SK-N-SH treated with all-trans-retinoic acid at 6 μM for 48 hours (cell line): Measurements from ENCODE around the gene TIMM17B.

Experiments
- ARNTL ChIP-seq: fragments of 450-650 bp; formaldehyde crosslinking; IDR thresholded peaks from 2 replicates; pipeline ENCODE4 v1.5.0; 2020; ENCODE audit warnings: low read depth, mild to moderate bottlenecking, moderate library complexity, borderline replicate concordance
- CREB5 ChIP-seq: fragments of 250-450 bp; sonication (Bioruptor Pico); IDR thresholded peaks from 2 replicates; pipeline ENCODE4 v1.5.1; 2020; ENCODE audit warnings: low read depth, mild to moderate bottlenecking, moderate library complexity
- CSRNP3 ChIP-seq: fragments of 250-450 bp; sonication (Bioruptor Pico); IDR thresholded peaks from 2 replicates; pipeline ENCODE4 v1.5.1; 2021; ENCODE audit warnings: mild to moderate bottlenecking, moderate library complexity
- PATZ1 ChIP-seq: fragments of 250-450 bp; sonication (Bioruptor Pico); IDR thresholded peaks from 2 replicates; pipeline ENCODE4 v1.8.0; 2020; ENCODE audit warnings: mild to moderate bottlenecking, moderate library complexity, borderline replicate concordance
- TSHZ2 ChIP-seq: fragments of 250-450 bp; sonication (Bioruptor Pico); IDR thresholded peaks from 2 replicates; pipeline ENCODE4 v1.5.0; 2020; ENCODE audit warnings: mild to moderate bottlenecking, moderate library complexity
- ZC3H10 ChIP-seq: fragments of 250-450 bp; sonication (Bioruptor Pico); IDR thresholded peaks from 2 replicates; pipeline ENCODE4 v1.5.1; 2021; ENCODE audit warnings: mild to moderate bottlenecking, moderate library complexity
- ZFP30 ChIP-seq: fragments of 450-650 bp; formaldehyde crosslinking; IDR thresholded peaks from 2 replicates; pipeline ENCODE4 v1.5.0; 2022; ENCODE audit warnings: mild to moderate bottlenecking, moderate library complexity
- ZNF565 ChIP-seq: fragments of 450-650 bp; formaldehyde crosslinking; conservative IDR thresholded peaks from 2 replicates; pipeline ENCODE4 v1.5.0; 2020; ENCODE audit warnings: low read depth, mild to moderate bottlenecking, moderate library complexity
- ZNF8 ChIP-seq: fragments of 450-650 bp; formaldehyde crosslinking; IDR thresholded peaks from 2 replicates; pipeline ENCODE4 v1.5.0; 2020; ENCODE audit warnings: mild to moderate bottlenecking, moderate library complexity

GRCh38 chrX:48933757-48934156 is 36.2 kb upstream of the TIMM17B start:
- TF ChIP-seq CSRNP3 (no peak), CREB5 (CRISPR knock-in tag) (no peak), ZFP30 (CRISPR knock-in tag) (no peak), TSHZ2 (CRISPR knock-in tag) (no peak), PATZ1 (no peak), ZNF8 (CRISPR knock-in tag) (no peak), ARNTL (no peak), ZNF565 (CRISPR knock-in tag) (no peak), ZC3H10 (CRISPR knock-in tag) (no peak)
